GM19025 (cell line): Measurements from ENCODE around the gene EIF2S1.
A peak's percentile ranks its signal among the peaks of the same experiment; 100 is the strongest.
"Not testable (repeated sequence)": the region's sequence is repeated elsewhere in the genome, so short reads cannot be mapped to it uniquely, and the experiment has no call there.

Source experiments
- ATAC-seq: cut with Tn5 transposase; IDR thresholded peaks from one replicate; pipeline ENCODE4 v1.9.1; 2021; ENCODE audit warnings: mild to moderate bottlenecking, low read depth, moderate library complexity; ENCODE audit not compliant: unreplicated experiment

EIF2S1 gene

DNA sequence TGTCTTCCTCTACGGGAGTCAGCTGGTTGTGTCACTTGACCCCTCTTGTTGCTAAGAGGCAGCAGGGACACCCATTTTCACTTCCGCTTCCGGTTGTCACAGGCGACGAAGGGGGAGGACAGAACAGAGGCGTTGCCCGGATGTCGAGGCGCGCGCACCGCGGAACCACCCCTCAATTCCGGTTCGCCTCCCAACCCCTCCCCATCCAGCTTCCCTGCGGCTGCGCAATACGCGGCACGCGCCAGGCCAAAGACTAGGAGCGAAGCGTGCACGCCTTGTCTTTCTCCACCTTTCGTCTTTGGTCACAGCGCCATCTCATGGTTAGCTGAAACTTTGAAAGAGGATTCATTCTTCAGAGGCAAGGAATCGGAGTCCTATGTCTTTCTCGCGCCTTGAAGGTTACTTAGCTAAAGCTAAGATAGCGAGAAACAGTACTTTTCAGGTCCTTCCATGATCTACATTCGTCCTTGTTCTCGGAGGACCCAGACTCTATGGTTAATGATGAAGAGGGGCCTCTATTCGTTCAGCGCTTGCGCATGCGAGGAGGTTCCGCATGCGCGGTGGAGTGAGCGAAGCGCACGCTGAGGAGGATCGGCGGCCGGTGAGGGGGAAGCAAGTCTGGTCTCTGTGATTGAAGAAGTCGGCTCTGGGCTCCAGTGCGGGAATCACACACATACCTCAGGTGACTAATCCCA, at the start of gene EIF2S1, which contains the start of gene ATP6V1D:
Gene EIF2S1 (plus strand): TSS at position 554 of the 695 bp plus-strand sequence. CDS start 4,440 bp downstream, outside the sequence.
Gene ATP6V1D (minus strand): TSS at position 30 of the 695 bp plus-strand sequence. CDS start 106 bp downstream, outside the sequence.
- peak; percentile 89 for ATAC-seq

- ATAC-seq = no peak
Observed at GRCh38 chr14:67311868-67312267, 48.3 kb upstream of the EIF2S1 start.

DNA sequence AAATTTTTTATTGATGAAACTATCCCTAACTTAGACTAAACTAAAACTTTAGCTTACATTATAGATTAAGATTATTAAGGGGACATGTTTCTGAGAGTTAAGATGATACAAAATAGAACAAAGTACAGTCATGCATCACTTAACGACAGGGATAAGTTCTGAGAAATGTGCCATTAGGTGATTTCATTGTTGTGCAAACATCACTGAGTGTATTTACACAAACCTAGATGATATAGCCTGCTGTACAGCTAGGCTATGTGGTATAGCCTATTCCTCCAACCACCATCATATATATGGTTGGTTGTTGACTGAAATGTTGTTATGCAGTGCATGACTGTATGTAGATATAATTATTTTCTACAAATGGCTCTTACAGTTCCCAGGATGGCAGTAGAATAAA, 47.0 kb upstream of the EIF2S1 start:
- no peak for ATAC-seq

- no peak for ATAC-seq
Observed at GRCh38 chr14:67317822-67318221, 42.3 kb upstream of the EIF2S1 start.

DNA sequence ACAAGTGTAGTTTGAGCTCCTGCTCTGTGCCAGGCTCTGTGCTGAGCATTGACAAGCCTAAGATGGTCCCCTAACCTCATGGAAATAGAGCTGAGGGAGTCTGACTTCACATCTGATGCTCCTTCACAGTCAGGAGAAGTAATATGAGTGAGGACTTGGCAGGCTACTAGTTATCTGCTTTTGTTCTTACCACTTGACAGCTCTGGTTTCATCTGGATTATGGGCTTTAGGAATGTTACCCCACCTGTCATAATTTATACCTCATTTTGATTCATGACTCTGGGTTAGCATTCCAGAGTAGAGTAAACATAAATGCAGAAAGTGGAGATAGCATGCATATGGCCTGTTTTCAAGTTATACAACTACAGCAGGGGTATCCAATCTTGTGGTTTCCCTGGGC, 41.0 kb upstream of the EIF2S1 start:
- ATAC-seq = no peak

DNA sequence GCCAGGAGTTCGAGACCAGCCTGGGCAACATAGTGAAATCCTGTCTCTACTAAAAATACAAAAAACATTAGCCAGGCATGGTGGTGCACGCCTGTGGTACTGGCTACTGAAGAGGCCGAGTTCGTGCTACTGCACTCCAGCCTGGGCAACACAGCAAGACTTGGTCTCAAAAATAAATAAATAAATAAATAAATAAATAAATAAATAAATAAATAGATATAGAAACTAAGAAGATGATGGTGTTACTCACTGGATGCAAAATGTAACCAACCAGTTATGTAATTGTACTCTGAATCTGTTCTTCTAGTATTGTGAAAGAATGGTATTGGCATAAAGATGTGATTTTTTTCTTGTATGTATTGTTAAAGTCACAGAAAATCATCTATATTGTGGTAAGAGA, 30.5 kb upstream of the EIF2S1 start:
- ATAC-seq = not testable (repeated sequence)

- no peak for ATAC-seq
Observed at GRCh38 chr14:67331368-67332125, 28.6 kb upstream of the EIF2S1 start.

DNA sequence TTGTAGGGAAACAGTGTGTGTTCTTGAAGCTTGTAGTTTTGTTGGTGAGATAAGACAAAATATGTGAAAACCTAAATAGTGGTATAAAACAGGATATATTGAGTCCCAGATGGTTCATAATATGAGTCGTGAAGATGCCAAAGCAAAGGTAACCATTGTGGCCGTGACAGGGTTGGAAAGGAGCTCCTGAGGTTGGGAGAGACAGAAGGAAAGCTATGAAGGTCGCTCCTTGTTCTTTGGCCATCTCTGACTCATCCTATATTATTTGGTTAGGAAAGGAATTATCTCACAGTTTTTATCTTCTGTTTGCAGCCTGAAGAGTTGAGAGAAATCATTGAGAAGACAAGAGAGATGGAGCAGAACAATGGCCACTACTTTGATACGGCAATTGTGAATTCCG, 27.7 kb upstream of the EIF2S1 start:
- ATAC-seq = no peak

GRCh38 chr14:67335781-67336180, 24.3 kb upstream of the EIF2S1 start:
- ATAC-seq = no peak

DNA sequence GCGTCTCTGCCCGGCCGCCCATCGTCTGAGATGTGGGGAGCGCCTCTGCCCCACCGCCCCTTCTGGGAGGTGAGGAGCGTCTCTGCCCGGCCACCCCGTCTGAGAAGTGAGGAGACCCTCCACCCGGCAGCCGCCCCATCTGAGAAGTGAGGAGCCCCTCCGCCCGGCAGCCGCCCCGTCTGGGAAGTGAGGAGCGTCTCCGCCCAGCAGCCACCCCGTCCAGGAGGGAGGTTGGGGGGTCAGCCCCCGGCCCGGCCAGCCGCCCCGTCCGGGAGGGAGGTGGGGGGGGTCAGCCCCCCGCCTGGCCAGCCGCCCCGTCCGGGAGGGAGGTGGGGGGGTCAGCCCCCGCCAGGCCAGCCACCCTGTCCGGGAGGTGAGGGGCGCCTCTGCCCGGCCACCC, 18.9 kb upstream of the EIF2S1 start:
- ATAC-seq = not testable (repeated sequence)

DNA sequence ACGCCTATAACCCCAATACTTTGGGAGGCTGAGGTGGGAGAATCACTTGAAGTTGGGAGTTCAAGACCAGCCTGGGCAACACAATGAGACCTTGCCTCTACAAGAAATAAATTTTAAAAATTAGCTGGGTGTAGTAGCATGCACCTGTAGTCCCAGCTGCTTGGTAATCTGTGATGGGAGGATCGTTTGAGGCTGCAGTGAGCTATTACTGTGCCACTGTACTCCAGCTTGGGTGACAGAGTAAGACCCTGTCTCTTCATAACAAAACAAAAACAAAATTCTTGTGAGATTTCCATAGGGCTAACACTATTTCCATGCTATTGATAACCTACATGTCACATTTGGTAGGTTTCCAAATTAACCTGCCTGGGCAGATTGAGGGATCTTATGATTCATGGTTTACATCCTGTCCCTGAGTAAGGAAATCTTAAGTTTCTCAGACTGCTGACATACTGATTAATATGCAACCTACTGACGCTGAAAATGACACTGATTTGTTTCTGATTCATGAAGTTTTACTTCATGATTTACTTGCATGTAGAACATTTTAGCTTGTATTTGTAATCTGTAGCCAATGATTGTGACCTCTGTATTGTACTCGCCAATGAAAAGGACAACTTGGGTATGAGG, 16.4 kb upstream of the EIF2S1 start:
- ATAC-seq = no peak

- ATAC-seq = no peak
Observed at GRCh38 chr14:67345583-67345982, 14.5 kb upstream of the EIF2S1 start.

DNA sequence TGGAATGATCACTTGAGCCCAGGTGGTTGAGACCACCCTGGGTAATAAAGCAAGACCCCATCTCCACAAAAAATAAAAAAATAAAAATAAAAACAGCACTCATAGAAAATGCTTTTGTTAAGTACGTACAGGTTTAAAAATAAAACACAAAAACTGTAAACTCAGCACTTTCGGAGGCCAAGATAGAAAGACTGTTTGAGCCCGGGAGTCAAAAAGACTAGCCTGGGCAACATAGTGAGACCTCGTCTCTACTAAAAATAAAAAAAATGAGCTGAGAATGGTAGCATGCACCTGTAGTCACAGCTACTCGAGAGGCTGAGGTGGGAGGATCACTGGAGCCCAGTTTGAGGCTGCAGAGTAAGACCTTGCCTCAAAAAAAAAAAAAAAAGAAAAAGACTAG, 8.1 kb upstream of the EIF2S1 start:
- no peak for ATAC-seq

GRCh38 chr14:67357186-67357968, 2.8 kb upstream of the EIF2S1 start:
- no peak for ATAC-seq

DNA sequence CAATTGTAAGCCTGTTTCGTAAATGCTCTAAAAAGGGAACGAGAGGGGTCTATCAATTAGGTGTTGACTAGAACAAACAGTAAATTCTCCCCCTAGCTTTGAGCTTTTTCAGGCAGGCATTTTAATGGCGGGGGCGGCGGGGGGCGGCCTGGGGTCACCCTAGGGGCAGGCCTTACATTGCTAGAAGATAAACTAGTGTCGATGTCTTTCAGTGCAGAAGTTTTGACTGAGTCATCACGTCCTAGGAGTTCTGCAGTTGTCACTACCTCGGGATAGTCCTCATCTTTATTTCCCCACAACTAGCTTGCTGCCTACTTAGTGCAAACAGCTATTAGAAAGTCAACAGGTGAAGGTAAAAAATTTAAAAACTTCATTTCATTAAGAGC, 2.2 kb upstream of the EIF2S1 start:
- no peak for ATAC-seq

DNA sequence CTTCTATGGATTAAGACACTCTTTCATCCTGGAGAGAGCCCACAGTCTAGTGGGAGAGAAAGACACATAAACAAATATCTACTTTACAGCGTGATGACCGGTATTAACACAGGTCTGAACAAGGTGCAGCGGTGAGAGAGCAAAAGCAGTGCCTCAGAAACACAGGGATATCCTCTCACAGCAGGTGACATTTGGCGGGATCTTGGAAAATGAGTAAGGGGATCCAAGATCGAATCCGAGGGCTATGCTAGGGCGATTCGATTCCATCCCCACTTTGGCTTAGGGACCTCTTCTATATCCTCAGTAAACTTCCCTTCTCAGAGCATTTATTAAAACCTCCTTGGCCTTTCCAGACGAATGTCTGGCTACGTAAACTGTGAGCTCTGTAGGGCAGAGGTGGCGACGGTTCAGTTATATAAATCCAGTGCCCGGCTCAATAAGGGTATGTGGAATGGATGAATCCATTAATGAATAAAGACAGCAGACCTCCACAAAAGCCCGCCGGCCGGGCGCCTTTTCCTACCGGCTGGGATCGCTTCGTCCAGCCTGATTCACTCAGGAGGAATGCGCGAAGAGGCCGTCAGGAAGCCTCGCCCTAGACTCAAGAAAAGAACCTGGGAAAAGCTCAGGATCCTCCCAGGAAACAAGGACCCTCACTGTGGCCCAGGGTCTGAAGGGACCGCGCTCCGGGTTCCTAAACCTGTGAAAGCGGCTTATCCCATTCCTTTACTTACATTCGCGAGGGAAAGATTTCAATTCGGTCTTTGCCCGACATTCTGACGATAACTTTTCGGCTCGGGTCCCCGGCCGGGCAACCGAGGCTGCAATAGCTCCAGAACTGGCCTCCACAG, 979 bp upstream of the EIF2S1 start:
- ATAC-seq = peak; percentile 3

GRCh38 chr14:67360470-67361206, 510 bp downstream of the EIF2S1 start:
- ATAC-seq = peak; percentile 17

DNA sequence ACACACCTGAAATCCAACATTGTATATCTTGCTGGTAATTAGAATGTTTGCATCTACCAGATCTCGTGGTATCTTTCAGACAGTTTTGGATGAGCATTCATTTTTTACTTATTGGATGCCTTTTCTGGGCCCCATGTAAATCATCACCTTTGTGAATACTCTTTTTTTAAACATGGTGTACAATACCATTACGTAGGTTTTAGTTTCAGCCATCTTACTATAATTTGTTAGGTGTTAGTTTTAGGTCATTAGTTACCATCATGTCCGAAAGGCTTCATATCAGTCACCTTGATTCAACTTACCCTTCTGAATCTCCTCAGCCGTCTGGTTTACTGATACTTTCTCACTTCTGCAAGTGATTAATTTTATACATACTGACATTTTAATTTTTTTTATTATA, 5.3 kb downstream of the EIF2S1 start:
- no peak for ATAC-seq

- no peak for ATAC-seq
Observed at GRCh38 chr14:67370830-67371229, 10.7 kb downstream of the EIF2S1 start.
